GM19025 (cell line): ENCODE results near the gene ADAM29.
"Not testable (repeated sequence)": the region's sequence is repeated elsewhere in the genome, so short reads cannot be mapped to it uniquely, and the experiment has no call there.

Source experiments
- ATAC-seq: cut with Tn5 transposase; IDR thresholded peaks from one replicate; pipeline ENCODE4 v1.9.1; 2021; ENCODE audit warnings: mild to moderate bottlenecking, low read depth, moderate library complexity; ENCODE audit not compliant: unreplicated experiment

The ADAM29 gene

GRCh38 chr4:174940002-174940401 is 21.8 kb downstream of the ADAM29 start:
- no peak for ATAC-seq

GRCh38 chr4:174946246-174946645 is 28.1 kb downstream of the ADAM29 start:
- no peak for ATAC-seq

GRCh38 chr4:174948826-174949225 is 30.7 kb downstream of the ADAM29 start:
- no peak for ATAC-seq

- ATAC-seq, result no peak
These were observed 54.8 kb downstream of the ADAM29 start for GRCh38 chr4:174972911-174973310.

GRCh38 chr4:174973336-174973735 is 55.2 kb downstream of the ADAM29 start:
- ATAC-seq, result no peak

GRCh38 chr4:174983128-174983750 is 65.1 kb downstream of the ADAM29 start:
- no peak for ATAC-seq

GRCh38 chr4:174983870-174984269 is 65.7 kb downstream of the ADAM29 start:
- not testable (repeated sequence) for ATAC-seq

GRCh38 chr4:174989791-174990190 is 71.6 kb downstream of the ADAM29 start:
- no peak for ATAC-seq

GRCh38 chr4:174993916-174994315 is 75.8 kb downstream of the ADAM29 start:
- no peak for ATAC-seq

GRCh38 chr4:174996079-174996478 is 77.9 kb downstream of the ADAM29 start:
- ATAC-seq, result no peak

GRCh38 chr4:174999407-174999806 is 81.2 kb downstream of the ADAM29 start:
- ATAC-seq, result no peak

- no peak for ATAC-seq
These were observed 99.6 kb downstream of the ADAM29 start for GRCh38 chr4:175017751-175018150.

GRCh38 chr4:175019447-175019846 is 101.3 kb downstream of the ADAM29 start:
- ATAC-seq, result not testable (repeated sequence)
